Right lobe of liver (tissue), 4 donors: ENCODE data around the gene NCAM2.

Source experiments
- POLR2A ChIP-seq: fragments of 450-650 bp; IDR thresholded peaks from one replicate; pipeline ENCODE4 v1.6.1; 2017; ENCODE audit warnings: antibody characterized with exemption, mild to moderate bottlenecking
- TF ChIP-seq, protein P1 (sequence below), 4 donors: fragments of 200-600 bp in 3 of 4; fragments of 450-650 bp in 1 of 4; IDR thresholded peaks; one replicate each; pipeline versions ENCODE4 v1.5.1 to v1.8.0; 2016 to 2022; ENCODE audit warnings: antibody characterized with exemption in 4 of 4, mild to moderate bottlenecking in 2 of 4
- donor health status: DM: no; HTN: no; CAD: no.
- donor health status: DM: no; HTN: no; CAD: no.
- donor health status: DM: no; HTN: yes; CAD: no.

DNA sequence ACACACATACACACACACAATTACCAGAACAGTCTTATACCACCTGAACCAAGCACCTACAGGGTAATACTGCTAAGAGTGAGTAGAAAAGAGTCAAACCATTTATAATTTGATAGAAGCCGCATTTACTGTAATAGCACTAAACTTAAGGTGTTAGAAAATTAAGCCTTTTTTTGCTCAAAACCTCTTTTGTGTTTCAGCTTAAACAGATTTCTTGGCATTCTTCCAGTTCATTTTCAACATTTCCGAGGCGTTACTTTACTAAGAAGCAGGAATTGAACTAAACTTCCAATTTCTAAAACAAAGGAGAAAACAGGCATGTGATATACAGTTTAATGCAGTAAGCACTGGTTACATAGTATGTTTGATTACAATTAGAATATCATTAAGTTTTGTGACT, 387.2 kb downstream of the NCAM2 start:
- TF ChIP-seq, protein P1, sequence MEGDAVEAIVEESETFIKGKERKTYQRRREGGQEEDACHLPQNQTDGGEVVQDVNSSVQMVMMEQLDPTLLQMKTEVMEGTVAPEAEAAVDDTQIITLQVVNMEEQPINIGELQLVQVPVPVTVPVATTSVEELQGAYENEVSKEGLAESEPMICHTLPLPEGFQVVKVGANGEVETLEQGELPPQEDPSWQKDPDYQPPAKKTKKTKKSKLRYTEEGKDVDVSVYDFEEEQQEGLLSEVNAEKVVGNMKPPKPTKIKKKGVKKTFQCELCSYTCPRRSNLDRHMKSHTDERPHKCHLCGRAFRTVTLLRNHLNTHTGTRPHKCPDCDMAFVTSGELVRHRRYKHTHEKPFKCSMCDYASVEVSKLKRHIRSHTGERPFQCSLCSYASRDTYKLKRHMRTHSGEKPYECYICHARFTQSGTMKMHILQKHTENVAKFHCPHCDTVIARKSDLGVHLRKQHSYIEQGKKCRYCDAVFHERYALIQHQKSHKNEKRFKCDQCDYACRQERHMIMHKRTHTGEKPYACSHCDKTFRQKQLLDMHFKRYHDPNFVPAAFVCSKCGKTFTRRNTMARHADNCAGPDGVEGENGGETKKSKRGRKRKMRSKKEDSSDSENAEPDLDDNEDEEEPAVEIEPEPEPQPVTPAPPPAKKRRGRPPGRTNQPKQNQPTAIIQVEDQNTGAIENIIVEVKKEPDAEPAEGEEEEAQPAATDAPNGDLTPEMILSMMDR (IDR thresholded peaks at IDR 0.05): no peak
- TF ChIP-seq POLR2A: no peak
